ENCODE data around the gene SH3BP5L. TPM values are rescaled to one million over a fixed set of nuclear protein-coding genes. Genes with fewer than 3 reads are reported as not detected.

The SH3BP5L gene
- total RNA-seq, 4 donors from 2014 or later: 21.9 to 38.7 (median 28.4) TPM

DNA sequence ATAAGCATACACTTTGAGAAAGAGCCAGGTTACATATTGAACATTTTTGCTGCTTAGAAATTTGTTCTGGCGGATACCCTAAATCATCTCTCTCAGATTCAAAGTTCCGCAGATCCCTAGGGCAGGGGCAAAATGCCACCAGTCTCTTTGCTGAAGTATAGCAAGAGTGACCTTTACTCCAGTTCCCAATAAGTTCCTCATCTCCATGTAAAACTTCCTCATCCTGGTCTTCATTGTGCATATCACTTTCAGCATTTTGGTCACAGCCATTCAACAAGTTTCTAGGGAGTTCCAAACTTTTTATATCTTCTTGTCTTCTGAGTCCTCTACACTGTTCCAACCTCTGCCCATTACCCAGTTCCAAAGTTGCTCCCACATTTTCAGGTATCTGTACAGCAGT, 46.8 kb downstream of the SH3BP5L start:
- H3K9me3 ChIP-seq: peaks cover 0 to 37% (median 0%) of the 10 kb centered on the region in 3 donors
- H3K27me3 ChIP-seq: peaks cover 12% of the 10 kb centered on the region
- no peak overlapping the region for H3K27ac ChIP-seq
- ATAC-seq: no peak
- H3K36me3 ChIP-seq: no peaks in the 10 kb centered on the region
- H3K4me1 ChIP-seq: no peaks in the 10 kb centered on the region
- TF ChIP-seq POLR2AphosphoS5 (IDR thresholded peaks at IDR 0.05): no peak
- TF ChIP-seq EP300 (IDR thresholded peaks at IDR 0.05): no peak
- no peak for TF ChIP-seq POLR2A (IDR thresholded peaks at IDR 0.05)
- TF ChIP-seq, protein P1, sequence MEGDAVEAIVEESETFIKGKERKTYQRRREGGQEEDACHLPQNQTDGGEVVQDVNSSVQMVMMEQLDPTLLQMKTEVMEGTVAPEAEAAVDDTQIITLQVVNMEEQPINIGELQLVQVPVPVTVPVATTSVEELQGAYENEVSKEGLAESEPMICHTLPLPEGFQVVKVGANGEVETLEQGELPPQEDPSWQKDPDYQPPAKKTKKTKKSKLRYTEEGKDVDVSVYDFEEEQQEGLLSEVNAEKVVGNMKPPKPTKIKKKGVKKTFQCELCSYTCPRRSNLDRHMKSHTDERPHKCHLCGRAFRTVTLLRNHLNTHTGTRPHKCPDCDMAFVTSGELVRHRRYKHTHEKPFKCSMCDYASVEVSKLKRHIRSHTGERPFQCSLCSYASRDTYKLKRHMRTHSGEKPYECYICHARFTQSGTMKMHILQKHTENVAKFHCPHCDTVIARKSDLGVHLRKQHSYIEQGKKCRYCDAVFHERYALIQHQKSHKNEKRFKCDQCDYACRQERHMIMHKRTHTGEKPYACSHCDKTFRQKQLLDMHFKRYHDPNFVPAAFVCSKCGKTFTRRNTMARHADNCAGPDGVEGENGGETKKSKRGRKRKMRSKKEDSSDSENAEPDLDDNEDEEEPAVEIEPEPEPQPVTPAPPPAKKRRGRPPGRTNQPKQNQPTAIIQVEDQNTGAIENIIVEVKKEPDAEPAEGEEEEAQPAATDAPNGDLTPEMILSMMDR (IDR thresholded peaks at IDR 0.05): no peak
- 91 to 100% methylated on average over 2 of the region's 2 CpGs for WGBS, 2 donors (ENCODE audit: low coverage in 1 of 2)
- no peak overlapping the region for H3K4me3 ChIP-seq

DNA sequence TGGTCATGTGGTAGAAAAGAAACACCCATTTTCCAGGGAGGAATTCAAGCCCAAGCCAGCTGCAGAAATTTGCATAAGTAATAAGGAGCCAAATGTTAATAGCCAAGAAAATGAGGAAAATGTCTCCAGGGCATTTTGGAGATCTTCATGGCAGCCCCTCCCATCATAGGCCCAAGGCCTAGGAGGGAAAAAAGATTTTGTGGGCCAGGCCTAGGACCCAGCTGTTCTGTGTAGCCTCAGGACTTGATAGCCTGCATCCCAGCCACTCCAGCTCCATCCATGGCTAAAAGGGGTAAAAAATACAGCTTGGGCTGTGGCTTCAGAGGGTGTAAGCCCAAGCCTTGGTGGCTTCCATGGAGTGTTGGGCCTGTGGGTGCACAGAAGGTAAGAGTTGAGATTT, 48.7 kb downstream of the SH3BP5L start:
- ATAC-seq: no peak

DNA sequence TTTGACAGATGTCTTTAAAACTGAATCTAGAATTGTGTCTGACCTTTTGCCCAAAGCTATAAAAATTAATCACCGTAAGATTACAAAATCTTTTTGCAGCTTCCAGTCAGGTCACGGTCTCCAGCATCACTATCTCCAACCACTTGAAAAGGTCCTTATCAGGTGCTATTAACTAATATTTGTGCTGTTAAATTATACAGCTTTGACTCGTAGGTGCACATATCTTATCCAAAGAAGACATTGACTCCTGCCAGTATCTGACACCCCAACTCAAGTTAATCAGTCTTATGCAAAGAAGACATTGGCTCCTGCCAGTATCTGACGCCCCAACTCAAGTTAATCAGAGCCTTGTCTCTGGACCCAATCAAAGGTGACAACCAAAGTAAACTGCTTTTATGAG, 50.3 kb downstream of the SH3BP5L start:
- WGBS, 2 donors (ENCODE audit: low coverage in 1 of 2): 70 to 94% methylated on average over 4 of the region's 4 CpGs
- ATAC-seq: no peak
- TF ChIP-seq POLR2AphosphoS5 (IDR thresholded peaks at IDR 0.05) (no peak), EP300 (IDR thresholded peaks at IDR 0.05) (no peak), POLR2A (IDR thresholded peaks at IDR 0.05) (no peak)
- TF ChIP-seq, protein P1 (IDR thresholded peaks at IDR 0.05): no peak
- no peaks in the 10 kb centered on the region for H3K27me3 ChIP-seq
- no peaks in the 10 kb centered on the region for H3K4me1 ChIP-seq
- no peaks in the 10 kb centered on the region for H3K36me3 ChIP-seq
- no peak overlapping the region for H3K4me3 ChIP-seq
- no peak overlapping the region for H3K27ac ChIP-seq
- peaks cover 0 to 25% (median 0%) of the 10 kb centered on the region in 3 donors for H3K9me3 ChIP-seq

More for the DNA sequence above, 48.7 kb downstream of the SH3BP5L start:
- Histone ChIP-seq H3K36me3 (no peaks in the 10 kb centered on the region), H3K4me3 (no peak overlapping the region), H3K9me3 (peaks cover 0 to 37% (median 0%) of the 10 kb centered on the region in 3 donors), H3K27me3 (no peaks in the 10 kb centered on the region), H3K27ac (no peak overlapping the region), H3K4me1 (no peaks in the 10 kb centered on the region)
- TF ChIP-seq POLR2AphosphoS5 (IDR thresholded peaks at IDR 0.05): no peak
- TF ChIP-seq EP300 (IDR thresholded peaks at IDR 0.05): no peak
- TF ChIP-seq, protein P1 (IDR thresholded peaks at IDR 0.05): no peak
- no peak for TF ChIP-seq POLR2A (IDR thresholded peaks at IDR 0.05)

Small RNA genes within 50 kb of the gene (small RNA-seq; reads per million reads assigned to genes)
- gene MIR3124: 0 reads per million in 4 donors

Other genes with a start within 250 kb of the SH3BP5L start
- not detected for gene OR2T10, start 228.2 kb downstream of the SH3BP5L start, total RNA-seq
- gene OR2T11, start 190.8 kb downstream of the SH3BP5L start, total RNA-seq: not detected
- not detected for gene OR2T35, start 180.6 kb downstream of the SH3BP5L start, total RNA-seq
- not detected for gene OR2T27, start 170.4 kb downstream of the SH3BP5L start, total RNA-seq
- gene OR14I1, start 123.1 kb downstream of the SH3BP5L start, total RNA-seq: not detected
- gene LYPD8, start 70.2 kb downstream of the SH3BP5L start, total RNA-seq: not detected
- 10 to 100 TPM; 22.1 to 44.2 (median 34.3) TPM for gene ZNF672, start 12.3 kb upstream of the SH3BP5L start, total RNA-seq
- gene ZNF692, start 33.2 kb upstream of the SH3BP5L start, total RNA-seq: 10 to 100 TPM; 22.1 to 69.6 (median 28.4) TPM
- 1 to 10 TPM; 3.6 to 5.9 (median 4.7) TPM for gene PGBD2, start 80.3 kb upstream of the SH3BP5L start, total RNA-seq

All from gastroesophageal sphincter (tissue), 4 donors.